H1 (cell line): ENCODE data around the gene SH2B3. TPM values are rescaled to one million over a fixed set of nuclear protein-coding genes. Genes with fewer than 3 reads are reported as not detected.

Source experiments
- BRCA1 ChIP-seq: IDR thresholded peaks from 2 replicates; pipeline ENCODE4 v1.6.1; 2012; ENCODE audit warnings: low read depth, low read length, improper control_type of control experiment
- EGR1 ChIP-seq: IDR thresholded peaks from 2 replicates; pipeline ENCODE4 v1.6.1; 2011; ENCODE audit warnings: low read depth, low read length, borderline replicate concordance
- HDAC2 ChIP-seq, 2 experiments: fragments of 300-600 bp in 1 of 2; sonication (generic) in 1 of 2; IDR thresholded peaks; 2 replicates each; pipeline ENCODE4 v1.6.1; 2011 to 2012; ENCODE audit warnings: low read depth in 2 of 2, low read length in 2 of 2, mild to moderate bottlenecking in 2 of 2, moderate library complexity in 2 of 2, borderline replicate concordance in 1 of 2, inconsistent platforms in 1 of 2
- NANOG ChIP-seq: IDR thresholded peaks from 2 replicates; pipeline ENCODE4 v1.6.1; 2011; ENCODE audit warnings: low read length, low read depth, mild to moderate bottlenecking, inconsistent platforms; ENCODE audit not compliant: insufficient read depth, poor library complexity, severe bottlenecking
- PHF8 ChIP-seq: fragments of 200-600 bp; sonication (generic); conservative IDR thresholded peaks from 2 replicates; pipeline ENCODE4 v1.7.1; 2012; ENCODE audit warnings: low read depth, mild to moderate bottlenecking, inconsistent platforms, low read length, moderate library complexity
- SIN3A ChIP-seq, 2 experiments: IDR thresholded peaks in 1 of 2; conservative IDR thresholded peaks in 1 of 2; 2 replicates each; pipeline ENCODE4 v1.6.1; 2011 to 2012; ENCODE audit warnings: low read length in 2 of 2, improper control_type of control experiment in 1 of 2, low read depth in 1 of 2, mild to moderate bottlenecking in 1 of 2
- polyA plus RNA-seq, 7 experiments: library from polyadenylated mRNA; depleted of rRNA in 3 of 7; stranded (reverse) in 5 of 7; unstranded in 2 of 7; fragments of >200 nt in 5 of 7; fragments of 200-250 nt in 2 of 7; gene quantifications; 1 replicate in 5 of 7; 2 replicates in 1 of 7; 4 replicates in 1 of 7; pipeline versions ENCODE4 v1.2.1 to v1.2.3, GENCODE V29; 2011 to 2013; ENCODE audit warnings: missing spikeins in 2 of 7, mixed read lengths in 2 of 7
- total RNA-seq: library from RNA; stranded (reverse); fragmentation: NEBNext Ultra II Directional; extraction: Animal tissue kit (Norgen Biotek cat#: 25700); gene quantifications from 2 replicates; pipeline ENCODE4 v1.2.1, GENCODE V29; 2021
- TF ChIP-seq, protein P1 (sequence below): IDR thresholded peaks from 2 replicates; pipeline ENCODE4 v1.6.1; 2011; ENCODE audit warnings: low read length, improper control_type of control experiment

SH2B3 gene
- total and polyA plus RNA-seq, 2 of the 8 experiments (the other 6 are each of a cell fraction or from before 2014, with no cell fraction given): 20.8 to 34.1 TPM

DNA sequence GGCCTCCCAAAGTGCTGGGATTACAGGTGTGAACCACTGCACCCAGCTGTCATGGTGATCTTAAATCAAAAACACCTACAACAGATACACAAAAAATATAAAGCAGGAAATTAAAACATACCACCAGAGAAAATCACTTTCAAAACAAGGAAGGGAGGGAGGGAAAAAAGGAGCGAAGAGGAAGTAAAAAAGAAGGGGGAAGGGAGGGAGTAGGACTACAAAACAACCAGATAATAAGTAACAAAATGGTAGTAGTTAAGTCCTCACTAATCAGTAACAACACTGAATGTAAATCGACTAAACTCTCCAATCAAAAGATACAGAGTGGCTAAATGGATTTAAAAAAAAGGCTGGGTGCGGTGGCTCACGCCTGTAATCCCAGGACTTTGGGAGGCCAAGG lies 89.0 kb downstream of the SH2B3 start (continued):
- TF ChIP-seq NANOG (no peak), SIN3A (conservative IDR thresholded peaks at IDR 0.05 in 1 of 2, IDR thresholded peaks at IDR 0.05 in 1 of 2; ENCODE audit: low read depth in 1 of 2, low read length in 2 of 2) (no peak), HDAC2 (IDR thresholded peaks at IDR 0.05; ENCODE audit: borderline replicate concordance in 1 of 2, low read depth in 2 of 2, low read length in 2 of 2) (no peak), PHF8 (no peak), EGR1 (no peak), BRCA1 (no peak)
- TF ChIP-seq, protein P1, sequence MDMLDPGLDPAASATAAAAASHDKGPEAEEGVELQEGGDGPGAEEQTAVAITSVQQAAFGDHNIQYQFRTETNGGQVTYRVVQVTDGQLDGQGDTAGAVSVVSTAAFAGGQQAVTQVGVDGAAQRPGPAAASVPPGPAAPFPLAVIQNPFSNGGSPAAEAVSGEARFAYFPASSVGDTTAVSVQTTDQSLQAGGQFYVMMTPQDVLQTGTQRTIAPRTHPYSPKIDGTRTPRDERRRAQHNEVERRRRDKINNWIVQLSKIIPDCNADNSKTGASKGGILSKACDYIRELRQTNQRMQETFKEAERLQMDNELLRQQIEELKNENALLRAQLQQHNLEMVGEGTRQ: no peak

Other genes with a start within 250 kb of the SH2B3 start
- 12.3 and 13.7 TPM in 2 replicates for gene PHETA1, start 36.8 kb upstream of the SH2B3 start, total RNA-seq
- gene PHETA1, start 36.8 kb upstream of the SH2B3 start, polyA plus RNA-seq (2011; rRNA removed): 5.2 and 9.7 TPM in 2 replicates
- gene ATXN2, start 193.4 kb downstream of the SH2B3 start, total RNA-seq: 73.4 and 80.7 TPM in 2 replicates
- gene ATXN2, start 193.4 kb downstream of the SH2B3 start, polyA plus RNA-seq (2011; rRNA removed): 46.6 and 57.7 TPM in 2 replicates